ENCODE measurements around the gene GNG7.

DNA sequence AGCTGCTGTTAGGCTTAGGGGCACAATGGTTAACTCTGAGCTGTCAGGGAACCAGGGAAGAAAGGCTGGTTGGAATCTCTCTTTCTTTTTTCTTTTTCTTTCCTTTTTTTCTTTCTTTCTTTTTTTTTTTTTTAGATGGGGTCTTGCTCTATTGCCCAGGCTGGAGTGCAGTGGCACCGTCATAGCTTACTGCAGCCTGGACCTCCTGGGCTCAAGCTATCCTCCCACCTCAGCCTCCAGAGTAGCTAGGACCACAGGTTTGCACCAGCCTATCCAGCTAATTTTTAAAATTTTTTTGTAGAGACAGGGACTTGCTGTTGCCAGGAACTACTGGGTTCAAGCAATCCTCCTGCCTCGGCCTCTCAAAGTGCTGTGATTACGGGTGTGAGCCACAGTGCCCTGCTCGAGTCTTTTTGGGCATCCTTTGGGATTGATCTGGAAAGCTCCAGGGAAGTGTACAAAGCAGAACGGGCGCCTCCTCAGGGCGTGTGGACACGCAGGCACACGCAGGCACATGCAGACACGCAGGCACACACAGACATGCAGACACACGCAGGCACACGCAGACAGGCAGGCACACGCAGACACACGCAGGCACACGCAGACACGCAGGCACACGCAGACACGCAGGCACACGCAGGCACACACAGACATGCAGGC is 127.4 kb downstream of the GNG7 start:
- no peak for TF ChIP-seq ZNF565 (CRISPR knock-in tag; conservative IDR thresholded peaks at IDR 0.05; ENCODE audit: low read depth)
- TF ChIP-seq ISL1 (CRISPR knock-in tag; IDR thresholded peaks at IDR 0.05), result no peak
